HG03521 (cell line): Measurements from ENCODE around the gene DYNC2LI1.

Experiments used
- ATAC-seq: cut with Tn5 transposase; IDR thresholded peaks from one replicate; pipeline ENCODE4 v1.9.1; 2021; ENCODE audit warnings: mild to moderate bottlenecking, moderate library complexity; ENCODE audit not compliant: unreplicated experiment

DYNC2LI1 gene

DNA sequence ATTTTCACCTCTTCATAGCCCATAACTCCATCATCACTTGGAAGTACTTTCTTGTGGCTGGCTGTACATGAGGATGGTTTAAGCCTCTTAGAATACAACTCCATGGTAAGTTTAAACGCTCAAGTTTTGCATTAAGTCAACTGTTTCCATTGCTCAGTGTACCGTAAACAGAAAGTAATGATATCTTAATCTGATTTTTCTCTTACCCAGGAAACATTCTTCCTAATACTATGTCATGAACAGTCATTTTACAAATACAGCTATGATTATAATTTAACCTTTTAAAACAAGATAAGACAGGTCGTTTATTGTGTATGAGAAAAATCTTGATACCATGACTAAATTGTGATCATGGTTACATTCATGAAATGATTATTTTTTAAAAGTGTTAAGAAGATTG, 11.6 kb upstream of the DYNC2LI1 start:
- ATAC-seq = no peak

GRCh38 chr2:43763091-43763490, 10.7 kb upstream of the DYNC2LI1 start:
- ATAC-seq = no peak

DNA sequence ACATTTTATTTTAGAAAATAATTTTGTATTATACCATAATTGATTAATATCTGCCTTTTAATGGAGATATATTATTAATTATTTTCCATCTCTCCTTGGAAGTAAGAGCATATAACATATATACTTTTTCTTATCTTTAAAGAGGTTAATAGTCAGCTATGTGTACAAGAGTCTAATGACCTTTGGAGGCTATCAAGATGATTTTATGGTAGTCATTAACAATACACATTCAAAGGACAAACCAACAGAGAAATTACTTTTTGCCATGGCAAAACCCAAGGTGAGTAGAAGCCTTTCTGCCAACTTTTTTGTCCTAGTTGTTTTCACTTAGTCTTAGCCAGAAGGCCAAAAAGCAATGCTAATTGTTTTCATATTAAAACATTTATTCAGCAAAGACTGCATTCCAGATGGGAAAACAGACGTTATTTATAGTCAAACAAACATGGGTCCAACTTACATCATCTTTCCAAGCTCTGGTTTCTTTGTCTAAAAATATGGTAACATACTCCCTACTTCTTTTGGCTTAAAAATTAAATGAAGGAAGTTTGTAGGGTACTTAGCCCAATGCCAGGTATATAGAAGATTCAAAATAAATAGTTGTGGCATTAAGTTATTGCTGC, 9.6 kb upstream of the DYNC2LI1 start:
- ATAC-seq = no peak

DNA sequence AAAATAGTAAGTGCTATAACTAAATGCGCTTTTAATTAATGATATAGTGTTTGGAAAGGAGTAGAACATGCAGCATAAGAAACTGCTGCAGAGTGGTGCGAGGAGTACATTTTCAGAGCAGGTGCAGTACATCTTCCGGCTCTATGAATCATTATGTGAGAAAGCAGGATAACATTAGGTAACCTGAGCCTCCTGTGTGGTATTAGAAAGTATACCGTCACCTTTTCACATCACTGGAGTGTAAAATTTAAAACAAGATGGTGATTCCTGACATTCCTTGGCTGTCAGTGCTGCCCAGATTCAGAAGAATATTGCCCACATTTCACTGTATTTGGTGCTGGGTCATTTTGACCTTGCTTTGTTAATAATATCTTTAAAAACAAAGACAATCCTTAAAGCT, 7.8 kb upstream of the DYNC2LI1 start:
- ATAC-seq = no peak

DNA sequence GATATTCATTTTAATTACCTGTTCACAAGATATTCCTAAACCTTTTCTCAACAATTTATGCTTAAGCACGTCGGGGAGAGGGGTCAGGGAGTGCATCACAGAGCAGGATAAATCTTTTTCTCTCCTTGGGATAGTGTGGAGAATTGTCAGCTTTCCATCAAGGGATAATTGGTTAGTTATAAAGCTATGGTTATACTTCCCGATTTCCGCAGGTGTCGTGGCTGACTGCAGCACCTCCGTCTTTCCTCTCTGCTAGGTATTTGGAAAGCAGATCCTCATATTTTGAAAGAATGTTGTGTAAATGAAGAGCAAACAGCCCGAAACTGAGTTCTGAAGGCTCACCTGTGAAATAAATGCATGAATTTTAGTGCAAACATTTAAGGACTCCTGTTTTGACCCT, 778 bp downstream of the DYNC2LI1 start:
- no peak for ATAC-seq

GRCh38 chr2:43776324-43776723, 2.5 kb downstream of the DYNC2LI1 start:
- ATAC-seq = no peak

- no peak for ATAC-seq
Observed at GRCh38 chr2:43777306-43777926, 3.6 kb downstream of the DYNC2LI1 start.

- ATAC-seq = no peak
Observed at GRCh38 chr2:43778233-43778632, 4.4 kb downstream of the DYNC2LI1 start.

GRCh38 chr2:43787895-43788294, 14.1 kb downstream of the DYNC2LI1 start:
- ATAC-seq = no peak

DNA sequence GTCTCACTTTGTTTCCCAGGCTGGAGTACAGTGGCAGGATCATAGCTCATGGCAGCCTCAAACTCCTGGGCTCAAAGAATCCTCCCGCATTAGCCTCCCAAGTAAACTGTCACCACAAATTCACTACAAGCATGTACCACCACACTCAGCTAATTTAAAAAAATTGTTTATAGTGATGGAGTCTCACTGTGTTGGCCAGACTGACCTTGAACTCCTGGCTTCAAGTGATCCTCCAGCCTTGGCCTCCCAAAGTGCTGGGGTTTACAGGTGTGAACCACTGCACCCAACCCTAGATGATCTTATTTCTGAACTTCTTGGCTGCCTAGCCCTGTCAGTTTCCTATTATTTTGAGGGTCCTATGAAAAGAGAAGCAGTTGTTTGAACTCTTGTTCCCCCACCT, 14.8 kb downstream of the DYNC2LI1 start:
- no peak for ATAC-seq

DNA sequence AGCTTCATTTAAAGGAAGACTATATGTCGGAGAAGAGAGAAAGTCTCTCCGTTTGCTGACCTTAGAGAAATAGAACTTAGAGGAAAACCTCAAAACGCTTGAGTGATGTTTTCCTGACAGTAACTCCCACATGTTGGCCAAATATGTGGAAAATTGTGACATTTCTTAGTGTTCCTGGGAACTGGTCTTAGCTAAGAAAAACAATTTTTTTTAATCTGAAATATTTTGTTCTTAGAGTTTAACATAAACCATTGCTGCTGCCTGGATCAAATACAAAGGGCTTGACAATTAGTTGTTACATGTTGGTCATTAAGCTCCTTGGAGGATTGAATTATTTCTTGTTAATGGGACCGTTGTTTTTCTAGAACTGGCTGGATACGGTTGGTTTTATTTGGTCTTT, 16.3 kb downstream of the DYNC2LI1 start:
- ATAC-seq = no peak

DNA sequence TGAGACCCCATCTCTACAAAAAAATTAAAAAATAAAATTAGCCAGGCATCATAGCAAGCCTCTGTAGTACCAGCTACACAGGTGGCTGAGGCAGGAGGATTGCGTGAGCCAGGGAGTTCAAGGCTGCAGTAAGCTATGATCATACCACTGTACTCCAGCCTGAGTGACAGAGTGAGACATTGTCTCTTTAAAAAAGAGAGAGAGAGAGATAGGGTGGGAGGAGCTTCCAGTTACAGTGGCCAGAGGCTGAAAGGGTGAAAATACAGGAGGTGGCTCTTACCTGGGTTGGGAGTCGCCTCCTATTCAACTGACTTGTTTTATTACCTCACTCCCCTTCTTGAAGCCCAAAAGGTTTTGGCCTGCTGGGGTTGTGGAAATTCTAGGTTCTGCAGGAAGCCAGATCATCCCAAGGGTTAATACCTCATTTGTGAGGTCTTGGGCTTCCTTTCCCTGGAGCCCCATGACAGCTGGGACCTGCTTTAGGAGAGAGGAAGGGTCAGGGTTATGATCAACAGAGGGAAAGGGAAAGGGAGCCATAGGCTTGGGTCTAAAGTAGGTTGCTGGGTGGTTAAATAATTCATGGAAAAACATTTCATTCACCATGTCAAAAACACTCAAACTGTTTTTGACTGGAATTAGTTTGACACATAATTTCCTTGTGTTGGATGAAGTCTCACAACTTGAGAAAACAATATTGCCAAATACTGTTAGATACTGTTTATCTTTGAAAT, 17.4 kb downstream of the DYNC2LI1 start:
- no peak for ATAC-seq

DNA sequence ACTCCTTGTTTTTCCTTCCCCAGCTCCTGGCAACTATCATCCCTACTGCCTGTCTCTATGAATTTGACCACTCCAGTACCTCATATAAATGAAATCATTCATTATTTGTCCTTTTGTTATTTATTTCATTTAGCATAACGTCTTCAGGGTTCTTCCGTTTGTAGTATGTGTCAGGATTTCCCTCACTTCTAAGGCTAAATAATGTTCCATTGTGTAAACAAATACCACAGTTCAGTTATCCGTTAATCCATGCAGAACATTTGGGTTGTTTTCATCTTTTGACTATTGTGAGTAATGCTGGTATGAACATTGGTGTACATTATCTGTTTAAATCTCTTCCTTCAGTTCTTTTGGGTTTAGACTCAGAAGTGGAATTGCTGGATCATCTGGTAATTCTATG, 18.8 kb downstream of the DYNC2LI1 start:
- ATAC-seq = no peak

DNA sequence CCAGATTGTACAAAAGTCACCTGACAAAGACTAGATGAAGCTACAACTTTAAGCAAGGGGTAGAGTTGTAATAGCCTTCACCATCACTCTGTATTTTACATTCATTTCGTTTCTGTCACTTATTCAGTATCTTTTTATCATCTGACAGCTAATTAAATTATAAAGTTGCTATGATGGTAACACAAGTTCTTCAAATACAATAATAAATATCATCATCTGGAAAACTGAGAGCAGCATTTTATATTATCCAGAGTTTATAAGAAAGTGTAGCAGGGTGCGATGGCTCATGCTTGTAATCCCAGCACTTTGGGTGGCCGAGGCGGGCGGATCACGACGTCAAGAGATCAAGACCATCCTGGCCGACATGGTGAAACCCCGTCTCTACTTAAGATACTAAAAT, 21.1 kb downstream of the DYNC2LI1 start:
- ATAC-seq = no peak

DNA sequence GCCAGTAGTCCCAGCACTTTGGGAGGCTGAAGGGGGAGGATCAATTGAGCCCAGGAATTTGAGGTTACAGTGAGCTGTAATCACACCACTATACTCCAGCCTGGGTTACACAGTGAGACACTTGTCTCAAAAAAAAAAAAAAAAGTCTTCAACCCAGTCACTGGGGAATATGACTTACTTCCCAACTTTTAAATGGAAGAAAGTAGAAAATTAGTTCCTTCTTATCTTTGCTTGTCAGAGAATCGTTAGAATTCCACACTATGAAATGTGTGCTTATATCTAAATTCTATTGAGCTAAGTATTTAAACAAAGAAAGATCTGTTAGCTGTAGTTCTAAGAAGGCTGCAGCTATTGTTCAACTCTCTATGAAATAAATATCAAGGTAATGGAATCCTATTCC, 22.4 kb downstream of the DYNC2LI1 start:
- no peak for ATAC-seq

GRCh38 chr2:43798300-43798699, 24.5 kb downstream of the DYNC2LI1 start:
- ATAC-seq = no peak

DNA sequence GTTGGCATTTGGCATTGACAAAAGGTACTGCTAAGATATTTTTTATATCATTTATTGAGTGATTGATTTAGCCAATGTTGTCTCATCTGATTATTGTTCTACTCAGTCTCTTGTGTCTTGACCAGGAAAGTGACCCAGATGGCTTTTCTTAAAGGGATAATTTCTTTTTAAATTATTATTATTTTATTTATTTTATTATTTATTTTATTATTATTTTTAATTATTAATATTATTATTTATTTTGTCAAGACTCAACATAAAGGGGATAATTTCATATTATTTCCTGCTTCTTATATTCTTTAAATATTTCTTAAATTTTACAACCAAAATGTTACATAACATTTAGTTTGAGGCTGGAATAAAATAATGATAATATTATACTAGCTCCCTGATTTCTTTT, 27.1 kb downstream of the DYNC2LI1 start:
- no peak for ATAC-seq

DNA sequence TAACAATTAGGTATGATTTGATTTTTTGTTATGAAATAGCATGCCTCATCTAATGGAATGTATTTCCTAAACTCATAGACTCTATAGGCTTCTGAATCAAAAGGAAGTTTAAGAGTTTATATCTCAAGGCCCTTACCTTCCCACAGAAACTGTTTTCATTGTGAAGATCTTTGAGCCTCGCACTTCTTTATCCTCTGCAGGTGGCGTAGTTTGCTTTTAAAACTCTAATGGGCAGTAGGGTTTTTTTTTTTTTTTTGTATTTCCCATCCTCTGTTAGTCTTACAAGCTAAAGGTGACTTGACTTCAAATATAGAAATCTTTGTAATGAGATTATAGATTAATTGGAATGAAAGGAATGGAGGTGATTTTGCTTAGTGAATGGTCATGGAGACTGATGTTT, 28.3 kb downstream of the DYNC2LI1 start:
- ATAC-seq = no peak

DNA sequence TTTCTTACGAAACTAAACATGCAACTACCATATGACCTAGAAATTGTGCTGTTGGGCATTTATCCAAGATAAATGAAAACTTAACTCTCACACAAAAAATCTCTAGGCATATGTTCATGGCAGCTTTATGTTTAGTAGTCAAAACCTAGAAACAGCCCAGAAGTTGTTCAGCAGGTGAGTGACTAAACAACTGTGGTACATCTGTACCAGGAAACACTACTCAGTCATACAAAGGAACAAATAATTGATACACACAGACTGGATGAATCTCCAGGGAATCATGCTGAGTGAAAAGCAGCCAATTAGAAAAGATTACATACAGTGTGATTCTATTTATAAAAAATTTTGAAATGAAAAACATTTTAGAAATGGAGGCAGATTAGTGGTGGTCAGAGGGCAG, 29.3 kb downstream of the DYNC2LI1 start:
- ATAC-seq = no peak

DNA sequence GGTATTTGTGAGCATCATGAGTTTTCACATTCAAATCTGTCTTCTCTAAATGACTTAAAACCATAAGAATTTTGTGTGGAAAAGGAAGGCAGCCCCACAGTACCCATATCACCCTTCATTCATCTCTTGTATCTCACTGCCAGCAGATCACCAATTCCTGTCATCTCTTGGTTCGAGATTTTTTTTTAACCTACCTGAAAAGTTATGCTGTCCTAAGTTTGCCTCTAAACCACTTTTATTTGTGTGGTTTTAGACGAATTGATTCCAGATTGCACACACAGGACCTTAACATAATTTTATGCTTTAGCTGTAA, 32.8 kb downstream of the DYNC2LI1 start:
- ATAC-seq = no peak

DNA sequence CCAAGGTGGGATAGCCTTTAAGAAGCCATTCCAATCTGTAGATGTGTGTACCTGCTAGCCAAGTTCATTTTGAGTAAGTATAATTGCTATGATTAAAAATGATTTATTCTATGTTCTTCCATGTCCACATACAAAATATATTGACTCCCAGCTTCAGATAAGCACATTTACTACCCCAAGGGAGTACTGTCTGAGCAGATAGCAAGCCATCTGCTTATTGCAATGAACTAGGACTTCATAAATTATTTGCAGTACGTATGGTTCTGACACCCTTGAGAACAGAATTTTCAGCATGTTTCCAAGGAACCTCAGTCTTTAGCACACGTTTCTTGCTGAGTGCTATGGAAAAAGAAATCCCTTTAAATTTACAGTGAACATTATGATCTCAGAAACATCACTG, 36.6 kb downstream of the DYNC2LI1 start:
- no peak for ATAC-seq

- ATAC-seq = no peak
Observed at GRCh38 chr2:43810888-43811287, 37.0 kb downstream of the DYNC2LI1 start.

DNA sequence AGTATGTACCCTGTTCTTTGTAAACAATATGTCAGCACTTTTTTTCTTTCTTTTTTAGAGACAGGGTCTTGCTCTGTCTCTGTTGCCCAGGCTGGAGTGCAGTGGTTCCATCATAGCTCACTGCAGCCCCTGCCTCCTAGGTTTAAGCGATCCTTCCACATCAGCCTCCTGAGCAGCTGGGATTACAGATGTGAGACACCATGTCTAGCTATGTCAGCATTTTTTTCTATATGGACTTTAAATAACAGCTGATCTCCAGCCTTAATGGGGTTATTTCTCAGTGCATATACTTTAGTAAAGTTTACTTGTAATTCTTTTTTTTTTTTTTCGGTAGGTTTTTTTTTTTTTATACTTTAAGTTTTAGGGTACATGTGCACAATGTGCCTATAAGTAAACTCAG, 38.2 kb downstream of the DYNC2LI1 start:
- no peak for ATAC-seq
